ENCODE data around the gene KATNAL2.
"Not testable (repeated sequence)": the region's sequence is repeated elsewhere in the genome, so short reads cannot be mapped to it uniquely, and the experiment has no call there.

The KATNAL2 gene

GRCh38 chr18:47030887-47031286 is 113.5 kb downstream of the KATNAL2 start:
- not testable (repeated sequence) for DNase-seq (ENCODE audit: extremely low read depth, insufficient read length); H3K27me3 ChIP-seq (replicated peaks; ENCODE audit: control insufficient read depth, insufficient read depth, low read length); H3K36me3 ChIP-seq (ENCODE audit: control insufficient read depth, insufficient read depth, low read length); H3K4me3 ChIP-seq (replicated peaks; ENCODE audit: low read depth, low read length)

GRCh38 chr18:47032945-47033344 is 115.5 kb downstream of the KATNAL2 start:
- H3K27me3 ChIP-seq (replicated peaks; ENCODE audit: control insufficient read depth, insufficient read depth, low read length) = no peaks in the 10 kb centered on the region
- H3K4me3 ChIP-seq (replicated peaks; ENCODE audit: low read depth, low read length) = no peak overlapping the region
- no peak for DNase-seq (ENCODE audit: extremely low read depth, insufficient read length)
- no peaks in the 10 kb centered on the region for H3K36me3 ChIP-seq (ENCODE audit: control insufficient read depth, insufficient read depth, low read length)
- no peak for TF ChIP-seq CTCF (IDR thresholded peaks at IDR 0.05; ENCODE audit: insufficient read depth, low read length, poor library complexity, severe bottlenecking)

- not testable (repeated sequence) for DNase-seq (ENCODE audit: extremely low read depth, insufficient read length); H3K36me3 ChIP-seq (ENCODE audit: control insufficient read depth, insufficient read depth, low read length); H3K27me3 ChIP-seq (replicated peaks; ENCODE audit: control insufficient read depth, insufficient read depth, low read length); H3K4me3 ChIP-seq (replicated peaks; ENCODE audit: low read depth, low read length)
Observed at GRCh38 chr18:47034591-47034990, 117.2 kb downstream of the KATNAL2 start.

GRCh38 chr18:47035156-47035671 is 117.8 kb downstream of the KATNAL2 start, which contains the start of gene ELOA2:
Gene ELOA2 (minus strand): TSS chr18:47035621. CDS start chr18:47035264, 357 bp downstream.
- no peaks in the 10 kb centered on the region for H3K36me3 ChIP-seq (ENCODE audit: control insufficient read depth, insufficient read depth, low read length)

GRCh38 chr18:47036298-47036874 is 119.0 kb downstream of the KATNAL2 start:
- DNase-seq (ENCODE audit: extremely low read depth, insufficient read length) = no peak
- no peaks in the 10 kb centered on the region for H3K27me3 ChIP-seq (replicated peaks; ENCODE audit: control insufficient read depth, insufficient read depth, low read length)
- peak; percentile 67 for TF ChIP-seq CTCF (IDR thresholded peaks at IDR 0.05; ENCODE audit: insufficient read depth, low read length, poor library complexity, severe bottlenecking)
- no peaks in the 10 kb centered on the region for H3K36me3 ChIP-seq (ENCODE audit: control insufficient read depth, insufficient read depth, low read length)
- no peak overlapping the region for H3K4me3 ChIP-seq (replicated peaks; ENCODE audit: low read depth, low read length)

More at GRCh38 chr18:47035156-47035671, 117.8 kb downstream of the KATNAL2 start, which contains the start of gene ELOA2:
- no peak for TF ChIP-seq CTCF (IDR thresholded peaks at IDR 0.05; ENCODE audit: insufficient read depth, low read length, poor library complexity, severe bottlenecking)
- Histone ChIP-seq H3K4me3 (replicated peaks; ENCODE audit: low read depth, low read length) (no peak within 1 kb of the TSS), H3K27me3 (replicated peaks; ENCODE audit: control insufficient read depth, insufficient read depth, low read length) (no peaks in the 10 kb centered on the region)
- no peak for DNase-seq (ENCODE audit: extremely low read depth, insufficient read length)

GRCh38 chr18:47036927-47037578 is 119.7 kb downstream of the KATNAL2 start:
- H3K27me3 ChIP-seq (replicated peaks; ENCODE audit: control insufficient read depth, insufficient read depth, low read length) = no peaks in the 10 kb centered on the region
- peak overlapping the region; percentile 5; the same call in 1 of the 2 replicates for H3K4me3 ChIP-seq (replicated peaks; ENCODE audit: low read depth, low read length)
- H3K36me3 ChIP-seq (ENCODE audit: control insufficient read depth, insufficient read depth, low read length) = no peaks in the 10 kb centered on the region
- no peak for TF ChIP-seq CTCF (IDR thresholded peaks at IDR 0.05; ENCODE audit: insufficient read depth, low read length, poor library complexity, severe bottlenecking)
- no peak for DNase-seq (ENCODE audit: extremely low read depth, insufficient read length)
